BJ (cell line): ENCODE results near the gene ELOB. TPM values are rescaled to one million over a fixed set of nuclear protein-coding genes. Genes with fewer than 3 reads are reported as not detected.

Experiments
- CTCF ChIA-PET: fragments of 350-600 bp; formaldehyde crosslinking; extraction: SDS; loops from one replicate; lab custom pipeline; 2021; ENCODE audit warnings: antibody characterized with exemption, inconsistent platforms; lab: Yijun Ruan, JAX
- POLR2A ChIA-PET: fragments of 300-600 bp; sonication (Branson Sonifier 250); formaldehyde crosslinking; extraction: SDS; loops from one replicate; lab custom pipeline; 2021; ENCODE audit warnings: antibody characterized with exemption; lab: Charles Lee
- DNase-seq: peaks from one replicate; pipeline ENCODE4 v3.0.0-alpha.2; 2011; ENCODE audit warnings: low read depth
- H3K27me3 ChIP-seq: 2 replicates; pipeline ENCODE4 v1.6.0; 2011; ENCODE audit warnings: low read length; ENCODE audit not compliant: control insufficient read depth, insufficient read depth
- H3K36me3 ChIP-seq: 2 replicates; pipeline ENCODE4 v1.5.1; 2011; ENCODE audit warnings: low read length; ENCODE audit not compliant: control insufficient read depth, insufficient read depth
- H3K4me3 ChIP-seq: 2 replicates; pipeline ENCODE4 v1.5.1; 2011; ENCODE audit warnings: low read depth, mild to moderate bottlenecking, control low read depth, low read length
- CTCF ChIP-seq: IDR thresholded peaks from 2 replicates; pipeline ENCODE4 v1.5.1; 2011; ENCODE audit warnings: low read depth, mild to moderate bottlenecking, control low read depth, inconsistent platforms, low read length, moderate library complexity; ENCODE audit not compliant: insufficient read depth
- polyA plus RNA-seq: library from polyadenylated mRNA; depleted of rRNA; stranded (reverse); fragments of >200 nt; gene quantifications from 2 replicates; pipeline ENCODE4 v1.2.3, GENCODE V29; 2011

ELOB gene
- polyA plus RNA-seq, 1 experiment: 212 TPM

- TF ChIP-seq CTCF: no peak
- Histone ChIP-seq H3K36me3 (no peaks in the 10 kb centered on the region), H3K4me3 (no peak overlapping the region), H3K27me3 (no peaks in the 10 kb centered on the region)
- POLR2A ChIA-PET: no interaction called here
- no peak for DNase-seq
- CTCF ChIA-PET: interaction anchor here (1.6 kb wide), 1 partner anchor 11 kb away, joined by 4 read pairs; no protein-coding TSS in a partner anchor
Measured at GRCh38 chr16:2739625-2740430, 37.3 kb downstream of the ELOB start.

DNA sequence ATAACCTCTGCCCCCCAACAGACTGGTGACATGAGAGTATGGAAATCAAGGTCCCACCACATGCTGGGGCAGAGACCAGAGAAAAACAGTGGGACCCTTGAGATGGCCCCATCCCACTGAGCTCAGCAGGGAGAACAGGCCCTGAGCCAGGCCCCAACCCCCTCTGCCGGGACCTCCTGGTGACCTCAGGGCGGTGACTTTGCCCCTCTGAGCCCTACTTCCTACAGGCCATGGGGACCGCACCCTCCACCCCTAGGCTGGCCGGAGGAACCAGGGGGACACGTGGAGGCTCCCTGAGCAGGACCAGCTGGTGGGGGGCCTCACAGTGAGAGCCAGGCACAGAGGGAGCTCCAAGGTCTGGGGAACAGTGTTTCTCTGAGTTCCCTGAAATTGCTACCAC lies 38.5 kb downstream of the ELOB start:
- DNase-seq: no peak
- POLR2A ChIA-PET: interaction anchor here (0.6 kb wide), 1 partner anchor 14 kb away, joined by 8 read pairs; the partner anchor contains the start of gene SRRM2
- CTCF ChIA-PET: interaction anchor here (1.3 kb wide), 1 partner anchor 100 kb away, joined by 3 read pairs; no protein-coding TSS in a partner anchor
- Histone ChIP-seq H3K27me3 (no peaks in the 10 kb centered on the region), H3K4me3 (no peak overlapping the region), H3K36me3 (no peaks in the 10 kb centered on the region)
- no peak for TF ChIP-seq CTCF

GRCh38 chr16:2737895-2738418 lies 39.1 kb downstream of the ELOB start:
- POLR2A ChIA-PET: no interaction called here

GRCh38 chr16:2737238-2737605 lies 39.9 kb downstream of the ELOB start:
- H3K36me3 ChIP-seq: no peaks in the 10 kb centered on the region
- no peak for TF ChIP-seq CTCF
- H3K27me3 ChIP-seq: no peaks in the 10 kb centered on the region
- DNase-seq: no peak
- ChIA-PET POLR2A (no interaction called here), CTCF (interaction anchor here (1.3 kb wide), 1 partner anchor 101 kb away, joined by 3 read pairs; no protein-coding TSS in a partner anchor)
- no peak overlapping the region for H3K4me3 ChIP-seq

More at GRCh38 chr16:2737895-2738418, 39.1 kb downstream of the ELOB start:
- CTCF ChIA-PET: interaction anchor here (1.3 kb wide), 1 partner anchor 101 kb away, joined by 3 read pairs; no protein-coding TSS in a partner anchor
- no peak for DNase-seq
- H3K36me3 ChIP-seq: no peaks in the 10 kb centered on the region
- H3K4me3 ChIP-seq: no peak overlapping the region
- no peaks in the 10 kb centered on the region for H3K27me3 ChIP-seq
- no peak for TF ChIP-seq CTCF

- DNase-seq: no peak
- ChIA-PET CTCF (no interaction called here), POLR2A (no interaction called here)
- TF ChIP-seq CTCF: no peak
- no peaks in the 10 kb centered on the region for H3K27me3 ChIP-seq
- H3K36me3 ChIP-seq: no peaks in the 10 kb centered on the region
- H3K4me3 ChIP-seq: no peak overlapping the region
Measured at GRCh38 chr16:2736476-2737237, 40.4 kb downstream of the ELOB start.
